ENCODE results near the gene TRAK2.

DNA sequence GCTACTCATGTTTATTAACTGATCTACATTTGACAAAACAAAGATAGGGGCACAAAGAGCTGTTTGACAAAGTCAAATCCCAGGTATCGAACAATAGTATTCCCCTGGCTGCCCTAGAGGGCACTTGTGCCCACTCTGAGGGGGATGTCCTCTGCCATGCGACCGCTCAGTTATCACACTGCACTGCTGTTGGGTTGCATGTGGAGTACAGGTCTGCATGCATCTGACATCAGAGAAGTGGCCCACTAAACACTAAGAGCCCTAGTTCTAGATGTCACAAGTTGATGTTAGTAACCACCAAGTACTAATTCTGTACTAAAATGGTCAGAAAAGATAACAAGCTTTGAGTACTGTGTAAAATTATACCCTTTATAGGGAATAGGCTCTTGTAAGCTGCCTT is 74.0 kb downstream of the TRAK2 start:
- no peak for TF ChIP-seq POLR2A (IDR thresholded peaks at IDR 0.05; ENCODE audit: borderline replicate concordance, extremely low read depth, insufficient read depth, insufficient read length)
- TF ChIP-seq, protein P1, sequence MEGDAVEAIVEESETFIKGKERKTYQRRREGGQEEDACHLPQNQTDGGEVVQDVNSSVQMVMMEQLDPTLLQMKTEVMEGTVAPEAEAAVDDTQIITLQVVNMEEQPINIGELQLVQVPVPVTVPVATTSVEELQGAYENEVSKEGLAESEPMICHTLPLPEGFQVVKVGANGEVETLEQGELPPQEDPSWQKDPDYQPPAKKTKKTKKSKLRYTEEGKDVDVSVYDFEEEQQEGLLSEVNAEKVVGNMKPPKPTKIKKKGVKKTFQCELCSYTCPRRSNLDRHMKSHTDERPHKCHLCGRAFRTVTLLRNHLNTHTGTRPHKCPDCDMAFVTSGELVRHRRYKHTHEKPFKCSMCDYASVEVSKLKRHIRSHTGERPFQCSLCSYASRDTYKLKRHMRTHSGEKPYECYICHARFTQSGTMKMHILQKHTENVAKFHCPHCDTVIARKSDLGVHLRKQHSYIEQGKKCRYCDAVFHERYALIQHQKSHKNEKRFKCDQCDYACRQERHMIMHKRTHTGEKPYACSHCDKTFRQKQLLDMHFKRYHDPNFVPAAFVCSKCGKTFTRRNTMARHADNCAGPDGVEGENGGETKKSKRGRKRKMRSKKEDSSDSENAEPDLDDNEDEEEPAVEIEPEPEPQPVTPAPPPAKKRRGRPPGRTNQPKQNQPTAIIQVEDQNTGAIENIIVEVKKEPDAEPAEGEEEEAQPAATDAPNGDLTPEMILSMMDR (IDR thresholded peaks at IDR 0.05 in 2 of 3, conservative IDR thresholded peaks at IDR 0.05 in 1 of 3; ENCODE audit: borderline replicate concordance in 1 of 3, insufficient read depth in 1 of 3, low read depth in 2 of 3, low read length in 2 of 3): no peak
- TF ChIP-seq YY1 (IDR thresholded peaks at IDR 0.05; ENCODE audit: extremely low read depth, insufficient replicate concordance, low read depth, low read length): no peak
- no peak for TF ChIP-seq EZH2 (IDR thresholded peaks at IDR 0.05)
- no peak for TF ChIP-seq POLR2AphosphoS5 (IDR thresholded peaks at IDR 0.05; ENCODE audit: low read depth, low read length)
- TF ChIP-seq EGR1 (IDR thresholded peaks at IDR 0.05; ENCODE audit: low read depth): no peak
- TF ChIP-seq ZNF274 (IDR thresholded peaks at IDR 0.05; ENCODE audit: low read depth, low read length): no peak
- TF ChIP-seq, protein P2, sequence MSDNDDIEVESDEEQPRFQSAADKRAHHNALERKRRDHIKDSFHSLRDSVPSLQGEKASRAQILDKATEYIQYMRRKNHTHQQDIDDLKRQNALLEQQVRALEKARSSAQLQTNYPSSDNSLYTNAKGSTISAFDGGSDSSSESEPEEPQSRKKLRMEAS (IDR thresholded peaks at IDR 0.05): no peak
- TF ChIP-seq SIN3A (IDR thresholded peaks at IDR 0.05; ENCODE audit: low read depth): no peak
- TF ChIP-seq, protein P3, sequence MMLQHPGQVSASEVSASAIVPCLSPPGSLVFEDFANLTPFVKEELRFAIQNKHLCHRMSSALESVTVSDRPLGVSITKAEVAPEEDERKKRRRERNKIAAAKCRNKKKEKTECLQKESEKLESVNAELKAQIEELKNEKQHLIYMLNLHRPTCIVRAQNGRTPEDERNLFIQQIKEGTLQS (IDR thresholded peaks at IDR 0.05): no peak
